OCI-LY1 (cell line): ENCODE results near the gene LSP1.

Experiments used
- H2AFZ ChIP-seq: fragments of 200-600 bp; sonication (generic), shearing (Covaris generic); 2 replicates; pipeline ENCODE4 v1.6.0; 2014; ENCODE audit warnings: antibody characterized with exemption, mild to moderate bottlenecking, low read length
- H3F3A ChIP-seq: fragments of 200-600 bp; sonication (generic), shearing (Covaris generic); 2 replicates; pipeline ENCODE4 v1.6.0; 2014; ENCODE audit warnings: mild to moderate bottlenecking, antibody characterized with exemption, low read length, moderate library complexity; ENCODE audit not compliant: insufficient read depth
- H3K27ac ChIP-seq: fragments of 200-600 bp; sonication (generic); 2 replicates; pipeline ENCODE4 v1.5.1; 2014; ENCODE audit warnings: low read length, mixed run types, mild to moderate bottlenecking, low read depth; ENCODE audit not compliant: poor library complexity, severe bottlenecking
- H3K27me3 ChIP-seq: fragments of 200-600 bp; sonication (generic); 2 replicates; pipeline ENCODE4 v1.6.0; 2014; ENCODE audit warnings: antibody characterized with exemption, mild to moderate bottlenecking, low read length, moderate library complexity; ENCODE audit not compliant: insufficient read depth
- H3K36me3 ChIP-seq: fragments of 200-600 bp; sonication (generic); 2 replicates; pipeline ENCODE4 v1.6.1; 2014; ENCODE audit warnings: mild to moderate bottlenecking, antibody characterized with exemption, low read length, moderate library complexity, mixed read lengths; ENCODE audit not compliant: insufficient read depth
- H3K4me1 ChIP-seq: fragments of 200-600 bp; sonication (generic); 2 replicates; pipeline ENCODE4 v1.5.1; 2014; ENCODE audit warnings: mild to moderate bottlenecking, low read length, moderate library complexity; ENCODE audit not compliant: insufficient read depth, severe bottlenecking
- H3K4me2 ChIP-seq: fragments of 200-600 bp; sonication (generic), shearing (Covaris generic); 2 replicates; pipeline ENCODE4 v1.6.1; 2014; ENCODE audit warnings: low read length
- H3K4me3 ChIP-seq: fragments of 200-600 bp; sonication (generic); 2 replicates; pipeline ENCODE4 v1.5.1; 2014; ENCODE audit warnings: low read length, low read depth, mild to moderate bottlenecking, mixed read lengths; ENCODE audit not compliant: poor library complexity, severe bottlenecking
- H3K79me2 ChIP-seq: fragments of 200-600 bp; shearing (Covaris generic); 2 replicates; pipeline ENCODE4 v1.6.1; 2016; ENCODE audit warnings: mixed run types, low read length, mixed read lengths; ENCODE audit not compliant: insufficient read depth
- H3K9ac ChIP-seq: fragments of 200-600 bp; sonication (generic), shearing (Covaris generic); 2 replicates; pipeline ENCODE4 v1.6.1; 2014; ENCODE audit warnings: mild to moderate bottlenecking, low read length, mixed read lengths
- H3K9me2 ChIP-seq: fragments of 200-600 bp; sonication (generic), shearing (Covaris generic); 2 replicates; pipeline ENCODE4 v1.6.1; 2014; ENCODE audit warnings: low read depth, mild to moderate bottlenecking, low read length, mixed read lengths
- H3K9me3 ChIP-seq: fragments of 200-600 bp; shearing (Covaris generic); 2 replicates; pipeline ENCODE4 v1.6.1; 2014; ENCODE audit warnings: low read length, mixed read lengths
- H4K20me1 ChIP-seq: fragments of 200-600 bp; sonication (generic), shearing (Covaris generic); 2 replicates; pipeline ENCODE4 v1.6.0; 2016; ENCODE audit warnings: mild to moderate bottlenecking, low read length; ENCODE audit not compliant: insufficient read depth
- CTCF ChIP-seq: fragments of 200-600 bp; sonication (generic), shearing (Covaris generic); IDR thresholded peaks from 2 replicates; pipeline ENCODE4 v1.5.1; 2017; ENCODE audit warnings: mild to moderate bottlenecking, antibody characterized with exemption, low read length, moderate library complexity, mixed read lengths
- EZH2 ChIP-seq: fragments of 200-600 bp; sonication (generic), shearing (Covaris generic); IDR thresholded peaks from 2 replicates; pipeline ENCODE4 v1.8.0; 2017; ENCODE audit warnings: borderline replicate concordance, mixed run types, mild to moderate bottlenecking, antibody characterized with exemption, low read length, moderate library complexity, mixed read lengths

Gene LSP1

DNA sequence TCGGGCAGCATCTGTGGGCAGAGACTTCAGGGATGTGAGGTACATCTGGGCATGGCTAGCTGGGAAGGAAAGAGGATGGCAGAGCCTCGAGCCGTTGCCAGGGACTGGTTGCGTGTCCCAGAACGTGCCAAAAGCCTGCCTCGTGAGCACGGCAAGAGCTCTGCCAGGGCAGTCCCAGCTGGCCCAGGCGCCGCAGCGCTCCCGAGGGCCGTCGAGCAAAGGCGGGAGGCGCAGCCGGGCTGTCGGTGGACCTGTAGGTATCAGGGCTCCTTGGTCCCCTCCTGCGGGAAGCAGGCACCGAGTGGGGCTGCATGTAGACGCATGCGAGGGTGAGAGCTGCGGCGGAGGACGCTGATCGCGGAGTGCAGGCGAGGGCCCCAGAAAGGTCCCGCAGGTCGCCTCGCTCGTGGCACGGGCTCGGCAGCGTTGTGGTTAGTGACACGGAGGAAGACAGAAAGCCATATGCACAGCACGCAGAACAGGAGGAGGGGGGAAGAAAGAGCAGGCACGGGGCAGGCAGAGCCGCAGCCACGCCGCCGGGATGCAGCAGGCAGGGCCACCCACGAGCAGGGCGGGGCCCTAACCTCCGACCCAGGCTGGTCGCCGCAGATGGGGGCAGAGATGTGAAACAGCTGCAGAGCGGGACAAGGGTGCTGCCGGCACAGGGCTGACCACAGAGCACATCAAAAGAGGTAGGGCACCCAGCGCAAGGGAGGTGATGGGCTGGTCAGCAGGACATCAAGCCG is 18.0 kb downstream of the LSP1 start:
- TF ChIP-seq CTCF: no peak
- no peaks in the 10 kb centered on the region for H4K20me1 ChIP-seq

GRCh38 chr11:1871531-1871930 is 18.6 kb downstream of the LSP1 start:
- Histone ChIP-seq H3F3A (no peaks in the 10 kb centered on the region), H2AFZ (no peak overlapping the region), H3K27ac (no peak overlapping the region), H3K9ac (no peak overlapping the region), H3K4me2 (no peak overlapping the region), H3K9me3 (no peaks in the 10 kb centered on the region), H3K4me3 (no peak overlapping the region), H3K36me3 (peaks cover 6% of the 10 kb centered on the region), H3K27me3 (no peaks in the 10 kb centered on the region), H3K79me2 (no peaks in the 10 kb centered on the region), H3K9me2 (no peaks in the 10 kb centered on the region), H4K20me1 (no peaks in the 10 kb centered on the region), H3K4me1 (peaks cover 36% of the 10 kb centered on the region)
- TF ChIP-seq CTCF: no peak
- no peak for TF ChIP-seq EZH2

More for the DNA sequence above, 18.0 kb downstream of the LSP1 start:
- Histone ChIP-seq H2AFZ (no peak overlapping the region), H3K4me3 (no peak overlapping the region), H3K79me2 (no peaks in the 10 kb centered on the region), H3K4me2 (peak overlapping the region; percentile 9; the same call in 1 of the 2 replicates), H3K9ac (no peak overlapping the region), H3K36me3 (peaks cover 12% of the 10 kb centered on the region), H3K9me2 (no peaks in the 10 kb centered on the region), H3K27me3 (no peaks in the 10 kb centered on the region), H3K27ac (no peak overlapping the region), H3K4me1 (peaks cover 36% of the 10 kb centered on the region), H3F3A (no peaks in the 10 kb centered on the region), H3K9me3 (no peaks in the 10 kb centered on the region)

DNA sequence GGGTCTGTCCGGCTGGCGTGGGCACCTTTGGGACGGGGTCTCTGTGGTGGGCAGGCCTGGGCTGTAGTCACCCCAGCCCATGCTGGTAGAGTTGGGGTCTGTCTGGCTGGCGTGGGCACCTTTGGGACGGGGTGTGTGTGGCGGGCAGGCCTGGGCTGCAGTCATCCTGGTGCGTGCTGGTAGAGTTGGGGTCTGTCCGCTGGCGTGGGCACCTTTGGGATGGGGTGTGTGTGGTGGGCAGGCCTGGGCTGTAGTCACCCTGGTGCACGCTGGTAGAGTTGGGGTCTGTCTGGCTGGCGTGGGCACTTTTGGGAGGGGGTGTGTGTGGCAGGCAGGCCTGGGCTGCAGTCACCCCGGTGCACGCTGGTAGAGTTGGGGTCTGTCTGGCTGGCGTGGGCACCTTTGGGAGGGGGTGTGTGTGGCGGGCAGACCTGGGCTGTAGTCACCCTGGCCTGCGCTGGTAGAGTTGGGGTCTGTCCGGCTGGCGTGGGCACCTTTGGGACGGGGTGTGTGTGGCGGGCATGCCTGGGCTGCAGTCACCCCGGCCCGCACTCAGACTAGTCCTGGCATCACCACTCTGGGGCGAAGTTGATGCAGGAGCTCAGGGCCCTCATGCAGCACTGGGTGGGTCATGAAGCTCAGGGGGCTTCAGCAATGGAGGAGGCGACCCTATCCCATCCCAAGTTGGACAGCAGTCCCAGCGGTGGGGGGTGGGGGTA is 19.5 kb downstream of the LSP1 start:
- Histone ChIP-seq H3K9me3 (no peaks in the 10 kb centered on the region), H3K27me3 (no peaks in the 10 kb centered on the region), H3K9me2 (no peaks in the 10 kb centered on the region), H4K20me1 (no peaks in the 10 kb centered on the region), H3F3A (no peaks in the 10 kb centered on the region), H3K9ac (no peak overlapping the region), H3K4me3 (no peak overlapping the region), H3K4me1 (peaks cover 34% of the 10 kb centered on the region), H3K27ac (no peak overlapping the region), H3K4me2 (no peak overlapping the region), H3K36me3 (no peaks in the 10 kb centered on the region), H2AFZ (no peak overlapping the region), H3K79me2 (no peaks in the 10 kb centered on the region)
- TF ChIP-seq CTCF (no peak), EZH2 (no peak)
